OCI-LY1 (cell line): Measurements from ENCODE around the gene SUPT5H.
"Not testable (repeated sequence)": the region's sequence is repeated elsewhere in the genome, so short reads cannot be mapped to it uniquely, and the experiment has no call there.

Experiments
- H2AFZ ChIP-seq: fragments of 200-600 bp; sonication (generic), shearing (Covaris generic); 2 replicates; pipeline ENCODE4 v1.6.0; 2014; ENCODE audit warnings: antibody characterized with exemption, mild to moderate bottlenecking, low read length
- H3F3A ChIP-seq: fragments of 200-600 bp; sonication (generic), shearing (Covaris generic); 2 replicates; pipeline ENCODE4 v1.6.0; 2014; ENCODE audit warnings: mild to moderate bottlenecking, antibody characterized with exemption, low read length, moderate library complexity; ENCODE audit not compliant: insufficient read depth
- H3K27ac ChIP-seq: fragments of 200-600 bp; sonication (generic); 2 replicates; pipeline ENCODE4 v1.5.1; 2014; ENCODE audit warnings: low read length, mixed run types, mild to moderate bottlenecking, low read depth; ENCODE audit not compliant: poor library complexity, severe bottlenecking
- H3K27me3 ChIP-seq: fragments of 200-600 bp; sonication (generic); 2 replicates; pipeline ENCODE4 v1.6.0; 2014; ENCODE audit warnings: antibody characterized with exemption, mild to moderate bottlenecking, low read length, moderate library complexity; ENCODE audit not compliant: insufficient read depth
- H3K36me3 ChIP-seq: fragments of 200-600 bp; sonication (generic); 2 replicates; pipeline ENCODE4 v1.6.1; 2014; ENCODE audit warnings: mild to moderate bottlenecking, antibody characterized with exemption, low read length, moderate library complexity, mixed read lengths; ENCODE audit not compliant: insufficient read depth
- H3K4me1 ChIP-seq: fragments of 200-600 bp; sonication (generic); 2 replicates; pipeline ENCODE4 v1.5.1; 2014; ENCODE audit warnings: mild to moderate bottlenecking, low read length, moderate library complexity; ENCODE audit not compliant: insufficient read depth, severe bottlenecking
- H3K4me2 ChIP-seq: fragments of 200-600 bp; sonication (generic), shearing (Covaris generic); 2 replicates; pipeline ENCODE4 v1.6.1; 2014; ENCODE audit warnings: low read length
- H3K4me3 ChIP-seq: fragments of 200-600 bp; sonication (generic); 2 replicates; pipeline ENCODE4 v1.5.1; 2014; ENCODE audit warnings: low read length, low read depth, mild to moderate bottlenecking, mixed read lengths; ENCODE audit not compliant: poor library complexity, severe bottlenecking
- H3K79me2 ChIP-seq: fragments of 200-600 bp; shearing (Covaris generic); 2 replicates; pipeline ENCODE4 v1.6.1; 2016; ENCODE audit warnings: mixed run types, low read length, mixed read lengths; ENCODE audit not compliant: insufficient read depth
- H3K9ac ChIP-seq: fragments of 200-600 bp; sonication (generic), shearing (Covaris generic); 2 replicates; pipeline ENCODE4 v1.6.1; 2014; ENCODE audit warnings: mild to moderate bottlenecking, low read length, mixed read lengths
- H3K9me2 ChIP-seq: fragments of 200-600 bp; sonication (generic), shearing (Covaris generic); 2 replicates; pipeline ENCODE4 v1.6.1; 2014; ENCODE audit warnings: low read depth, mild to moderate bottlenecking, low read length, mixed read lengths
- H3K9me3 ChIP-seq: fragments of 200-600 bp; shearing (Covaris generic); 2 replicates; pipeline ENCODE4 v1.6.1; 2014; ENCODE audit warnings: low read length, mixed read lengths
- H4K20me1 ChIP-seq: fragments of 200-600 bp; sonication (generic), shearing (Covaris generic); 2 replicates; pipeline ENCODE4 v1.6.0; 2016; ENCODE audit warnings: mild to moderate bottlenecking, low read length; ENCODE audit not compliant: insufficient read depth
- EZH2 ChIP-seq: fragments of 200-600 bp; sonication (generic), shearing (Covaris generic); IDR thresholded peaks from 2 replicates; pipeline ENCODE4 v1.8.0; 2017; ENCODE audit warnings: borderline replicate concordance, mixed run types, mild to moderate bottlenecking, antibody characterized with exemption, low read length, moderate library complexity, mixed read lengths
- TF ChIP-seq, protein P1 (sequence below): fragments of 200-600 bp; sonication (generic), shearing (Covaris generic); IDR thresholded peaks from 2 replicates; pipeline ENCODE4 v1.5.1; 2017; ENCODE audit warnings: mild to moderate bottlenecking, antibody characterized with exemption, low read length, moderate library complexity, mixed read lengths

SUPT5H gene

DNA sequence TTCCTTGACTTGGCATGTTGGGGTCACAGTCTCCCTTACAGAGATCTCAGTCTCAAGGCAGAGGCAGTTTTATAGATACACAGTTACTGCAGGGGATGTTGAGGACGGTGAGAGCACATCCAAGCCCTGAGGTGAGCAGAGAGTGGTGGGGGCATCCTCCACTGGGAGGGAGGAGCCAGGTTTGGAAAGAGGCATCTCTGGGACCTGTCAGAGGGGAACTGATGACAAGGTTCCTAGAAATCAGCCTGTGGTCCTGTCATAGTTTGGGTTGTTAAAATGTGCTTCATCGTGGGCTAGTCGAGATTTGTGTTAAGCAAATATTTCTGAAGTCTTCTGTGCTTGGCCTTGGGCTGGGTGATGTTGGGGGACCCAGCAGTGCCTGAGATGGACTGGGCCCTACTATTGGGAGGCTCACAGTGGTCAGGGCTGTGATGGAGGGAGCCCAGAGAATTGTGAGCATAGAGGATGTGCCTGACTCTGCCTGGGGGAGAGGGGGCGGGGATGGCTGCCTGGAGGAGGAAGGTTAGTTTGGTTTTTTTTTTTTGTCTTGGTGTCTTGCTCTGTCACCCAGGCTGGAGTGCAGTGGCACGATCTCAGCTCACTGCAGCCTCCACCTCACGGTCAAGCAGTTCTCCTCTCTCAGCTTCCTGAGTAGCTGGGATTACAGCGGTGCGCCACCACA is 3.9 kb downstream of the SUPT5H start:
- Histone ChIP-seq H3F3A (no peaks in the 10 kb centered on the region), H4K20me1 (no peaks in the 10 kb centered on the region), H3K4me1 (peaks cover 46% of the 10 kb centered on the region), H3K9me2 (no peaks in the 10 kb centered on the region), H3K27me3 (no peaks in the 10 kb centered on the region), H3K9me3 (no peaks in the 10 kb centered on the region), H3K27ac (peak overlapping the region; percentile 70), H3K4me3 (peak overlapping the region; percentile 42), H3K36me3 (peaks cover 54% of the 10 kb centered on the region), H3K4me2 (peak overlapping the region; percentile 63), H2AFZ (no peak overlapping the region), H3K79me2 (peaks cover 69% of the 10 kb centered on the region), H3K9ac (peak overlapping the region; percentile 35; the same call in 1 of the 2 replicates)
- no peak for TF ChIP-seq EZH2
- TF ChIP-seq, protein P1, sequence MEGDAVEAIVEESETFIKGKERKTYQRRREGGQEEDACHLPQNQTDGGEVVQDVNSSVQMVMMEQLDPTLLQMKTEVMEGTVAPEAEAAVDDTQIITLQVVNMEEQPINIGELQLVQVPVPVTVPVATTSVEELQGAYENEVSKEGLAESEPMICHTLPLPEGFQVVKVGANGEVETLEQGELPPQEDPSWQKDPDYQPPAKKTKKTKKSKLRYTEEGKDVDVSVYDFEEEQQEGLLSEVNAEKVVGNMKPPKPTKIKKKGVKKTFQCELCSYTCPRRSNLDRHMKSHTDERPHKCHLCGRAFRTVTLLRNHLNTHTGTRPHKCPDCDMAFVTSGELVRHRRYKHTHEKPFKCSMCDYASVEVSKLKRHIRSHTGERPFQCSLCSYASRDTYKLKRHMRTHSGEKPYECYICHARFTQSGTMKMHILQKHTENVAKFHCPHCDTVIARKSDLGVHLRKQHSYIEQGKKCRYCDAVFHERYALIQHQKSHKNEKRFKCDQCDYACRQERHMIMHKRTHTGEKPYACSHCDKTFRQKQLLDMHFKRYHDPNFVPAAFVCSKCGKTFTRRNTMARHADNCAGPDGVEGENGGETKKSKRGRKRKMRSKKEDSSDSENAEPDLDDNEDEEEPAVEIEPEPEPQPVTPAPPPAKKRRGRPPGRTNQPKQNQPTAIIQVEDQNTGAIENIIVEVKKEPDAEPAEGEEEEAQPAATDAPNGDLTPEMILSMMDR = no peak

DNA sequence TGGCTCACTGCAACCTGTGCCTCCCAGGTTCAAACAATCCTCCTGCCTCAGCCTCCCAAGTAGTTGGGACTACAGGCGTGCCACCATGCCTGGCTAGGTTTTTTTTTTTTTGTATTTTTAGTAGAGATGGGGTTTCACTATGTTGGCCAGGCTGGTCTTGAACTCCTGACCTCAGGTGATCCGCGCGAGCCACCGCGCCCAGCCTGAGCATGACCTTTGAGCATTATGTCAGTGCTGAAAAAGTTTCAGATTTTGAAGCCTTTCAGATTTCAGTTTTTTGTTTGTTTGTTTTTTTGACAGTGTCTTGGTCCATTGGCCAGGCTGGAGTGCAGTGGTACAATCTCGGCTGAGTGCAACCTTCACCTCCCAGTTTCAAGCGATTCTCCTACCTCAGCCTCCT is 5.9 kb downstream of the SUPT5H start:
- not testable (repeated sequence) for H3K27me3 ChIP-seq, H2AFZ ChIP-seq, H4K20me1 ChIP-seq, H3K9me2 ChIP-seq, H3K4me2 ChIP-seq, H3F3A ChIP-seq, H3K4me3 ChIP-seq, H3K9me3 ChIP-seq, H3K9ac ChIP-seq, H3K27ac ChIP-seq
- H3K79me2 ChIP-seq = peaks cover 67% of the 10 kb centered on the region
- peaks cover 66% of the 10 kb centered on the region for H3K36me3 ChIP-seq
- peaks cover 41% of the 10 kb centered on the region for H3K4me1 ChIP-seq

DNA sequence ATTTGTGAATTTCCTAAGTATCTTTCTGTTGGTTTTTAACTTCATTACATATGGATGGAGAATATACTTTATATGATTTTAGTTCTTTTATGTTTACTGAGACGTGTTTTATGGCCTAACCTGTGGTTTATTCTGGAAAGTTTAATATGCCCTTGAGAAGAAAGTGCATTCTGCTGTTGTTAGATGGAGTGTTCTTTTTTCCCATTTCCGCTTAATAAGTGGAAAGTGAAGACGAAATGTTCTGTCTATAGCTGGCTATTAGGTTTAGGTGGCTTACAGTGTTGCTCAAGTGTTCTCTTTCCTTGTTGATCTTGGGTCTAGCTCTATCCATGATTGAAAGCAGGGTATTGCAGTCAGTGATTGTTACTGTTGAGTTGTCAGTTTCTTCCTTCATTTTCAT is 18.0 kb downstream of the SUPT5H start:
- Histone ChIP-seq H3K36me3 (peaks cover 78% of the 10 kb centered on the region), H3K27ac (no peak overlapping the region), H4K20me1 (no peaks in the 10 kb centered on the region)

More for the DNA sequence above, 18.0 kb downstream of the SUPT5H start:
- H3K4me3 ChIP-seq = no peak overlapping the region
- no peak overlapping the region for H3K9ac ChIP-seq
- no peaks in the 10 kb centered on the region for H3F3A ChIP-seq
- no peaks in the 10 kb centered on the region for H3K9me2 ChIP-seq
- H3K79me2 ChIP-seq = no peaks in the 10 kb centered on the region
- H3K4me1 ChIP-seq = no peaks in the 10 kb centered on the region
- no peak overlapping the region for H2AFZ ChIP-seq
- H3K27me3 ChIP-seq = no peaks in the 10 kb centered on the region
- H3K9me3 ChIP-seq = no peaks in the 10 kb centered on the region
- H3K4me2 ChIP-seq = no peak overlapping the region
- TF ChIP-seq, protein P1 = no peak
- no peak for TF ChIP-seq EZH2
